Rectal smooth muscle tissue (tissue), 1 donor: Measurements from ENCODE around the gene ZNF462.
A peak's percentile ranks its signal among the peaks of the same experiment; 100 is the strongest.
"Not testable (repeated sequence)": the region's sequence is repeated elsewhere in the genome, so short reads cannot be mapped to it uniquely, and the experiment has no call there.

Experiments used
- H3K27ac ChIP-seq: one replicate; pipeline ENCODE4 v1.7.0; 2013; ENCODE audit warnings: low read depth, low read length, inconsistent platforms
- H3K27me3 ChIP-seq: one replicate; pipeline ENCODE4 v1.7.0; 2013; ENCODE audit warnings: low read length; ENCODE audit not compliant: control insufficient read depth, insufficient read depth
- H3K36me3 ChIP-seq: one replicate; pipeline ENCODE4 v1.7.0; 2013; ENCODE audit warnings: low read length; ENCODE audit not compliant: control insufficient read depth, insufficient read depth
- H3K4me1 ChIP-seq: one replicate; pipeline ENCODE4 v1.7.0; 2013; ENCODE audit warnings: low read length; ENCODE audit not compliant: control insufficient read depth, insufficient read depth
- H3K4me3 ChIP-seq: one replicate; pipeline ENCODE4 v1.7.0; 2013; ENCODE audit warnings: low read length
- H3K9ac ChIP-seq: one replicate; pipeline ENCODE4 v1.7.0; 2013; ENCODE audit warnings: low read length

ZNF462 gene

DNA sequence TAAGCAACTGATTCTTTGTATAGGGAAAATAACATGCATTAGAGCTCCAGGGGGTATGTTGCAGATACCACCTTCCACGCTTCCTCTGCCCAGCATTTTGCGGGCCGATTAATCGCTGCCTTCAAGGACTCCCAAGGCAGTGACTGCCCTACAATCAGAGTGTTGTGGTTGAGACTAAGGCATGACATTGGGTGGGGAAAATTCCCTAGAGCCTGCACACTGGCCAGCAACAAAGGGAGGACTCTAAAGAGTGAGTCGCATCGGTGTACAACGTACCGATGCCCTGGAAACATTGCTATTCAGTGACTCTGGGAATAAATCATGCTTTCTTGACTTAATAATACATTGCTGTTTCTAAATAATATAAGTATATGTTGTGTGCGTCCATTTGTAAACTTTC is 119.7 kb downstream of the ZNF462 start:
- Histone ChIP-seq H3K27ac (no peak overlapping the region), H3K4me3 (no peak overlapping the region), H3K9ac (no peak overlapping the region), H3K4me1 (no peaks in the 10 kb centered on the region), H3K27me3 (no peaks in the 10 kb centered on the region), H3K36me3 (peaks cover 12% of the 10 kb centered on the region)

DNA sequence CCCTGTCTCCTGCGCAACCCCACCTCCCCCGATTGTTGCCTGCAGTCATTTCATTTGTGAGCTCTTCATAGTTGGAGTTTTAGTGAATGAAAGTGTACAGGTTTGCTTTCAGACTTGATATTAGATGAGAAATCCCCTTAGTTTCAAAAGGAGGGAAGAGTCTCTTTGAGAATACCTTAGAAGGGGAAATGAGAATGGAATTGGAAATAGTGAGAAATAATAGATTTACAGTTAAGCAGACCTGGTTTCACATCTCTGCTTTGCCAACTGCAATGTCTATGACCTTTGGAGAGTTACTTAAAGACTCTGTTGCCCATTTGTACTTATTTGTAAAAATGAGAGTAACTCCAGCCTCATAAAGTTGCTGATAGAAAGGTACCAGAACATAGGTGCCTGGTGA is 120.4 kb downstream of the ZNF462 start:
- H3K36me3 ChIP-seq, result peaks cover 12% of the 10 kb centered on the region

DNA sequence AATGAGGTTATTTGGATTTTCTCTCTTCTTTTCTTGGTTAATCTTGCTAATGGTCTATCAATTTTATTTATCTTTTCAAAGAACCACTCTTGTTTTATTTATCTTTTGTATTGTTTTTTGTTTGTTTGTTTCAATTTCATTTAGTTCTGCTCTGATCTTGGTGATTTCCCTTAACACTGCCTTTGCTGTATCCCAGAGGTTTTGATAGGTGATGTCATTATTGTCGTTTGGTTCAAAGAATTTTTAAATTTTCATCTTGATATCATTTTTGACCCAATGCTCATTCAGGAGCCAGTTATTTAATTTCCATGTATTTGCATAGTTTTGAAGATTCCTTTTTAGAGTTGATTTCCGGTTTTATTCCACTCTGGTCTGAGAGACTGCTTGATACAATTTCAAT is 126.9 kb downstream of the ZNF462 start:
- not testable (repeated sequence) for H3K4me1 ChIP-seq, H3K27ac ChIP-seq, H3K36me3 ChIP-seq, H3K4me3 ChIP-seq, H3K9ac ChIP-seq, H3K27me3 ChIP-seq

More for the DNA sequence above, 120.4 kb downstream of the ZNF462 start:
- H3K27me3 ChIP-seq, result no peaks in the 10 kb centered on the region
- no peak overlapping the region for H3K9ac ChIP-seq
- H3K4me3 ChIP-seq, result no peak overlapping the region
- no peaks in the 10 kb centered on the region for H3K4me1 ChIP-seq
- H3K27ac ChIP-seq, result no peak overlapping the region

DNA sequence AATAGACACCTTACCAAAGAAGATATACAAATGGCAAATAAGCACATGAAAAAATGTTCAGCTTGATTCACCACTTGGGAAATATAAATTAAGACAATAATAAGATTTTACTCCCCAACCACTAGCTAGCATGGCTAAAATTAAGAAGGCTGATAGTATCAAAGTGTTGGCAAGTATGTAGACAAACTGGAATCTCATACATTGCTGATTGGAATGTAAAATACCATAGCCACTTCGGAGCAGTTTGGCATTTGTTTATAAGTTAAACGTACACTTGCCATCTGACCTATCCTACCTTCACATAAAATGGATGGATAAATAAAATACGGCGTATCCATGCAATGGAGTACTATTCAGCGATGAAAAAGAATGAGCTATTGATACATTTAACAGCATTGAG is 129.2 kb downstream of the ZNF462 start:
- Histone ChIP-seq H3K4me3 (no peak overlapping the region), H3K27ac (no peak overlapping the region), H3K36me3 (no peaks in the 10 kb centered on the region), H3K4me1 (no peaks in the 10 kb centered on the region), H3K9ac (no peak overlapping the region), H3K27me3 (no peaks in the 10 kb centered on the region)

DNA sequence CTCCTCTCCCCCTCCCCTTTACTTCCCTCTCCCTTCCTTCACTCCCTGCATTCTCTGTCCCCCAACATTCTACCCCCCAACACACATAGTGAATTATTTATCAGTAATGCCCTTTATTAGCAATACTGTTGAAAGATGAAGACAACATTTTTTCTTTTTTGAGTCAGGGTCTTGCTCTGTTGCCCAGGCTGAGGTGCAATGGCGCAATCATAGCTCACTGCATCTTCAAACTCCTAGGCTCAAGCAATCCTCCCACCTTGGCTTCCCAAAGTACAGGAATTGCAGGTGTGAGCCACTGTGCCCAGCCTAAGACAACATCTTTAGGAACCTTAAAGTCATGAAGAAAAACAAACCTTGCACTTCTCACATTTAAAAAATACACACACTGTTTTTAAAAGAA is 130.6 kb downstream of the ZNF462 start:
- no peaks in the 10 kb centered on the region for H3K36me3 ChIP-seq
- no peaks in the 10 kb centered on the region for H3K4me1 ChIP-seq
- no peak overlapping the region for H3K4me3 ChIP-seq
- no peaks in the 10 kb centered on the region for H3K27me3 ChIP-seq
- H3K27ac ChIP-seq, result no peak overlapping the region
- H3K9ac ChIP-seq, result no peak overlapping the region

DNA sequence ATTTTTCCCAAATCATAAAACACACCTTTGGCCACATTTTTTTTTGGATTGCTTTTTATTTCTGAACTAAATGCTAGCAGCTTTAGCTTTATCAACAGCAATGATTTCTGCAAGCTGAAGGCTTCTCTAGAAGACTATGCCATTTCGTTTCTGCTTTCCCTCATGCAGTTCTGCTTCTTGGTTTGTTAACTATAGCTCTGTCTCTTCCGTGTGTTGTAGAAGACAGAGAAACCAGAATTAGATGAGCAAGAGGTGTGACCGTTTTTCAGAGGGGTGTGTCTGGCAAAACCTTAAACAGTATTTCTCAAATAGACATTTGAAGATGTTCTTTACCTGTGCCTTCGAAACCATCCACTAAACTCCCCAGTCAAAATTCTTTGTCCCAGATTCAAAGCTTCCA is 131.5 kb downstream of the ZNF462 start:
- H3K9ac ChIP-seq, result no peak overlapping the region
- no peaks in the 10 kb centered on the region for H3K36me3 ChIP-seq
- H3K4me1 ChIP-seq, result no peaks in the 10 kb centered on the region
- no peak overlapping the region for H3K4me3 ChIP-seq
- H3K27ac ChIP-seq, result no peak overlapping the region
- no peaks in the 10 kb centered on the region for H3K27me3 ChIP-seq

DNA sequence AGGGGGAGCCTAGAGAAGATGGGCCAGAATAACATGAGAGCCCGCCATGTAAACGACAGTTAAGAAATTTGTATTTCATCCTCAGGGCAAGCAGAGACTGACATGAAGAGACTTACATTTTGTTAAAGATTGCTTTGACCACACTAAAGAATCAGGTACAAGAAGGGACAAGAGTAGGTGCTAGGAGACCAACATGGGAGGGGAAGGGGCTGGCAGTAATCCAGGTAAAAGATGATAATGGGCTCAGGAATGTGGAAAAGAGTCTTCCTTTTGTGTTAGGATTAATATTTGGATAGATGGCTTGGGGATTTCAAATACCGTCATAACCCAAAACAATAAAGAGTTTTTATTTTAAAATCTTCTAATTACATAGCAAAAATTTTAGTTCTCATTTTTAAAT is 137.3 kb downstream of the ZNF462 start:
- Histone ChIP-seq H3K9ac (no peak overlapping the region), H3K4me1 (no peaks in the 10 kb centered on the region), H3K4me3 (no peak overlapping the region), H3K36me3 (peaks cover 2% of the 10 kb centered on the region), H3K27me3 (no peaks in the 10 kb centered on the region), H3K27ac (no peak overlapping the region)

DNA sequence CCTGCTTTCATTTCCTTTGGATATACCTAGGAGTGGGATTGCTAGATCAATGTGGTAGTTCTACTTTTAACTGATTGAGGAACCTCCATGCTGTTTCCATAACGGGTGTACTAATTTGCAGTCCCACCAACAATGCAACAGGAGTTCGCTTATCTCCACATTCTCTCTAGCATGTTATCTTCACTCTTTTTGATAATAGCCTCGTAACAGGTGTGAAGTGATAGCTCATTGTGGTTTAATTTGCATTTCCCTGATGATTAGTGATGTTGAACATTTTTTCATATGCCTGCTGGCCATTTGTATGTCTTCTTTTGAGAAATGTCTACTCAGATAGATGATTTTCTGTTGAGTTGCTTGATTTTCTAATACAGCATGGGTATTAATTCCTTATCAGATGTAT is 142.2 kb downstream of the ZNF462 start:
- no peak overlapping the region for H3K9ac ChIP-seq
- peaks cover 6% of the 10 kb centered on the region for H3K36me3 ChIP-seq
- H3K4me3 ChIP-seq, result no peak overlapping the region
- no peak overlapping the region for H3K27ac ChIP-seq
- no peaks in the 10 kb centered on the region for H3K27me3 ChIP-seq
- H3K4me1 ChIP-seq, result no peaks in the 10 kb centered on the region

DNA sequence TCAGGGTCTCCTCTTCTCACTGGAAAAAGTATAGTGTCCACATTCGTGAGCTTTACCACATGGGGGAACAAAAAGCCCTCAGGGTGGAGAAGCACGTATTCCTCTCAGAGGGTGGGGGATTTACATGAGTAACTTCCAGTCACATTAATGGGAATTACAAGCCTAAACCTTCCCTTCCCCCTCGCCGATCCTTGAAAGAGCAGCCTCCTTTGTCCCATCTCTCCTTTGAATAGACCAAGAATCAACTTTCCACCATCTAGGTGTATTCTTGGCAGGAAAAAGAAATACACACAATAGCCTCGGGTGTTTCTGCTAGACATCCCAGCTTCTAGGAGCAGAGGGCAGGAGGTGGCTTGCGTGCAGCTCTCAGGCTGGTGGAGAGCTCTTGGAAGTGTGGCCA is 144.4 kb downstream of the ZNF462 start:
- H3K4me3 ChIP-seq, result no peak overlapping the region
- H3K4me1 ChIP-seq, result no peaks in the 10 kb centered on the region
- H3K36me3 ChIP-seq, result peaks cover 12% of the 10 kb centered on the region
- no peak overlapping the region for H3K27ac ChIP-seq
- no peak overlapping the region for H3K9ac ChIP-seq
- no peaks in the 10 kb centered on the region for H3K27me3 ChIP-seq

DNA sequence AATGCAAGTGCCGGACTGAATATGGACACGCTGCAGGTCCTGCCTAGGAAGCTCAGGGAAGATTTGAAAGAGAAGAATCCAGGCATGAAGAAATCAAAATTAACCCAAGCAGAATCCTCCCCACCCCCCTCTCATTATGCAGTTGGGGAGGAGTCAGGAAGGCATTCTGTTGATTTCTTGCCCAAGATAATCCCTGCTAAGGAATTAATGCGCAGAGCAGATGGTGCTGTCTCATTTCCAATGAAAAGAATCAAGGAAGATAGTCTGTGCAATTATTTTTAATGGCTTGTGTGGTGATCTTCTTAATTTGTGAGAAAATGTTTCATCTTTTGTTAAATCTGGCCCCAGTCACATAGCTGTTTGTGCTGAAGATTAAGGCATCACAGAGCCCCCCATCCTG is 145.0 kb downstream of the ZNF462 start:
- no peaks in the 10 kb centered on the region for H3K27me3 ChIP-seq

DNA sequence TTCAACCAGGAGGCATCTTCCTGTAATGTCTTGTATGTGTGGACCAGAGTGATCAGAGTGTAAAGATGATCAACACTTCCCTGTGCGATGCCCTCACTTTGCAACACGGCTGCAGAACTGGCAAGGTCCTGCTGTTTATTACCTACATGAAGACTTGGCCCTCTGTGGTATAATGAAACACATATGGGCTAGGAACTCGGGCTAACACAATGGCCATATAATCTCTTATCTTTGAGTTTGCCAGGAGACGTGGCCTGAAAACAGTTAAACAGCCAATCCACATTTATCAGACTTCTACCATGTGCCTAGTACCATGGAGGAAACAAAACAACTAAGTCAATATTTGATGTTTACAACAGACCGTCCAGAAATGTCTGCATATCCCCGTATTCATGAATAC is 145.5 kb downstream of the ZNF462 start:
- Histone ChIP-seq H3K9ac (no peak overlapping the region), H3K4me3 (no peak overlapping the region), H3K4me1 (no peaks in the 10 kb centered on the region), H3K27me3 (no peaks in the 10 kb centered on the region), H3K27ac (no peak overlapping the region), H3K36me3 (peaks cover 12% of the 10 kb centered on the region)

More for the DNA sequence above, 145.0 kb downstream of the ZNF462 start:
- peaks cover 12% of the 10 kb centered on the region for H3K36me3 ChIP-seq
- no peaks in the 10 kb centered on the region for H3K4me1 ChIP-seq
- no peak overlapping the region for H3K27ac ChIP-seq
- no peak overlapping the region for H3K9ac ChIP-seq
- no peak overlapping the region for H3K4me3 ChIP-seq

DNA sequence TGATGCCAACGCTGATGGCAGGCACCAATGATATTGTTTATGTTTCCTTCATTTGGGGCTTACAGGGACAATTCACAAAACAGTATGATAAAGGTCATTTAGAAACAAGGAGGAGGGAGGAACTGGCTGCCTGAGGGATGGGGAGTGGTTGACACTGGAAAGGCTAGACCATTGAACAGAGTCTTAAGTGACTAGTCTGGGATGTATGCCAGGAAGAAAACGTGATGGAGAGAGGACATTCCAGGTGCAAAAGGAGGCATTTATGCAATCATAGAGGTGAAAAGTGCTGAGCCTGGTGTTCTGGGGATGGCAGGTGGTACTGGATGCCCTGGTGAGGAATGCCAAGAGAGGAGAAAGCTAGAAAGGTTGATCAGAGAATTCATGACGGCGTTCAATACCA is 153.4 kb downstream of the ZNF462 start:
- Histone ChIP-seq H3K9ac (no peak overlapping the region), H3K4me1 (peaks cover 9% of the 10 kb centered on the region), H3K36me3 (no peaks in the 10 kb centered on the region), H3K4me3 (no peak overlapping the region), H3K27me3 (no peaks in the 10 kb centered on the region), H3K27ac (no peak overlapping the region)

DNA sequence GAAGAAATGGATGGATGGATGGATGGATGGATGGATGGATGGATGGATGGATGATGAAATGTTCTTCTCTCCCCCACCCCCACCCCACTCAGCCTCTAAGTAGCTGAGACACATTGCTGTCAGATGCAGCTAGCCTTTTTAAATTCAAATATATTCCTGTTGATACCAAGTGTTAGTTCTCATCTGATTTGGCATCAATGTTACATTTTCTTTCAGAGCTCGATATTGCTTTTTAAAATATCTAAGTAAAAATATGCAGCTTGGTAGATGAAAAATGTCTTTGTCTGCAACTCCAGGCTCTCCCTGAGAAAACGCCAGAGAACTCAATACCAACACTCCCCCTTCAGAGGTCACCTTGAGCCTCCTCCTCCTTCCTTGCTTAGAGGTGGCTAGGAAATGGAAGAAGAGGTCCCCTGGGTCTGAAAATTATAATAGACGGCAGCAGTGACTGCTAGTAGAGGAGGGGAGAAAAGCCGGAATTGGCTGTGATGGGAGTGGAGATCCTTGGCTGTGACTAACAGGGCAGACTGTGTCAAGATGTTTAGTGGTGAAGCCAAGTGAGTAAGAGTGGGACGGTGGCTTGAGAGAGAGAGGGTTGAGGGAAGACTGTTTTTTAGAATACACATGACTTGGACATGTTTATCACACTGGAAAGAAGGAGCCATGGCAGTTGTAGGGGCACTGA is 156.0 kb downstream of the ZNF462 start:
- peak overlapping the region; percentile 44 for H3K27ac ChIP-seq
- H3K4me1 ChIP-seq, result peaks cover 9% of the 10 kb centered on the region
- no peak overlapping the region for H3K4me3 ChIP-seq
- H3K9ac ChIP-seq, result no peak overlapping the region
- H3K27me3 ChIP-seq, result no peaks in the 10 kb centered on the region
- H3K36me3 ChIP-seq, result no peaks in the 10 kb centered on the region
